Measurements from ENCODE around the gene TOB1. TPM values are rescaled to one million over a fixed set of nuclear protein-coding genes. Genes with fewer than 3 reads are reported as not detected.
"Not testable (repeated sequence)": the region's sequence is repeated elsewhere in the genome, so short reads cannot be mapped to it uniquely, and the experiment has no call there.

Gene TOB1
- total RNA-seq, 1 experiment from 2014 or later, result 15.0 TPM

GRCh38 chr17:50899005-50899460 is 32.9 kb upstream of the TOB1 start:
- DNase-seq (ENCODE audit: low read depth), result no peak

GRCh38 chr17:50898369-50899004 is 32.3 kb upstream of the TOB1 start:
- DNase-seq (ENCODE audit: low read depth), result no peak

GRCh38 chr17:50894513-50894912 is 28.4 kb upstream of the TOB1 start:
- not testable (repeated sequence) for DNase-seq (ENCODE audit: low read depth)

- peak; percentile 64 for DNase-seq (ENCODE audit: low read depth)
Measured at GRCh38 chr17:50893183-50893993, 27.2 kb upstream of the TOB1 start.

- DNase-seq (ENCODE audit: low read depth), result no peak
Measured at GRCh38 chr17:50892101-50892776, 26.1 kb upstream of the TOB1 start.

- DNase-seq (ENCODE audit: low read depth), result no peak
Measured at GRCh38 chr17:50891577-50891989, 25.4 kb upstream of the TOB1 start.

GRCh38 chr17:50890675-50891516 is 24.7 kb upstream of the TOB1 start:
- no peak for DNase-seq (ENCODE audit: low read depth)

- no peak for DNase-seq (ENCODE audit: low read depth)
Measured at GRCh38 chr17:50889528-50890118, 23.5 kb upstream of the TOB1 start.

- DNase-seq (ENCODE audit: low read depth), result no peak
Measured at GRCh38 chr17:50887705-50888245, 21.6 kb upstream of the TOB1 start.

GRCh38 chr17:50884439-50885311 is 18.5 kb upstream of the TOB1 start:
- DNase-seq (ENCODE audit: low read depth), result no peak

- no peak for DNase-seq (ENCODE audit: low read depth)
Measured at GRCh38 chr17:50883850-50884438, 17.8 kb upstream of the TOB1 start.

- DNase-seq (ENCODE audit: low read depth), result no peak
Measured at GRCh38 chr17:50882851-50883250, 16.7 kb upstream of the TOB1 start.

GRCh38 chr17:50881182-50881581 is 15.0 kb upstream of the TOB1 start:
- DNase-seq (ENCODE audit: low read depth), result no peak

- DNase-seq (ENCODE audit: low read depth), result no peak
Measured at GRCh38 chr17:50879086-50879485, 12.9 kb upstream of the TOB1 start.

- no peak for DNase-seq (ENCODE audit: low read depth)
Measured at GRCh38 chr17:50877838-50878237, 11.7 kb upstream of the TOB1 start.

GRCh38 chr17:50877042-50877441 is 10.9 kb upstream of the TOB1 start:
- not testable (repeated sequence) for DNase-seq (ENCODE audit: low read depth)

GRCh38 chr17:50875074-50875473 is 8.9 kb upstream of the TOB1 start:
- no peak for DNase-seq (ENCODE audit: low read depth)

- DNase-seq (ENCODE audit: low read depth), result peak; percentile 45
Measured at GRCh38 chr17:50872710-50873424, 6.7 kb upstream of the TOB1 start.
